ENCODE results near the gene GORAB.

- TF ChIP-seq CTCF (conservative IDR thresholded peaks at IDR 0.05; ENCODE audit: low read depth, low read length): no peak
- TF ChIP-seq USF2 (IDR thresholded peaks at IDR 0.05; ENCODE audit: low read depth, low read length): no peak
- TF ChIP-seq MAFK (IDR thresholded peaks at IDR 0.05; ENCODE audit: low read depth, low read length): no peak
- TF ChIP-seq SMC3 (IDR thresholded peaks at IDR 0.05; ENCODE audit: low read depth, low read length): no peak
- TF ChIP-seq POLR2A (IDR thresholded peaks at IDR 0.05; ENCODE audit: low read depth, low read length): no peak
- no peak for TF ChIP-seq MAZ (IDR thresholded peaks at IDR 0.05; ENCODE audit: borderline replicate concordance, low read depth, low read length)
- no peak for TF ChIP-seq RAD21 (IDR thresholded peaks at IDR 0.05; ENCODE audit: low read length)
These were observed 48.9 kb upstream of the GORAB start for GRCh38 chr1:170483051-170483450.
